Transverse colon (tissue), 4 donors: ENCODE results near the gene SLC15A4.

Experiments
- EP300 ChIP-seq: sonication (generic); formaldehyde crosslinking; IDR thresholded peaks from one replicate; pipeline ENCODE4 v1.6.1; 2017; ENCODE audit warnings: antibody characterized with exemption, low read depth
- POLR2A ChIP-seq: fragments of 450-650 bp; IDR thresholded peaks from one replicate; pipeline ENCODE4 v1.6.1; 2016; ENCODE audit warnings: antibody characterized with exemption, mild to moderate bottlenecking, moderate library complexity
- POLR2AphosphoS5 ChIP-seq, 3 donors: sonication (generic); formaldehyde crosslinking; IDR thresholded peaks; one replicate each; pipeline ENCODE4 v1.6.1; 2016; ENCODE audit warnings: antibody characterized with exemption in 3 of 3
- TF ChIP-seq, protein P1 (sequence below), 5 experiments: fragments of 200-600 bp in 3 of 5; fragments of 450-650 bp in 2 of 5; sonication (generic) in 3 of 5; IDR thresholded peaks; 1 replicate in 2 of 5; 2 replicates in 3 of 5; pipeline ENCODE4 v1.5.1; 2016 to 2017; ENCODE audit warnings: antibody characterized with exemption in 5 of 5, inconsistent platforms in 3 of 5, mild to moderate bottlenecking in 2 of 5, moderate library complexity in 1 of 5

DNA sequence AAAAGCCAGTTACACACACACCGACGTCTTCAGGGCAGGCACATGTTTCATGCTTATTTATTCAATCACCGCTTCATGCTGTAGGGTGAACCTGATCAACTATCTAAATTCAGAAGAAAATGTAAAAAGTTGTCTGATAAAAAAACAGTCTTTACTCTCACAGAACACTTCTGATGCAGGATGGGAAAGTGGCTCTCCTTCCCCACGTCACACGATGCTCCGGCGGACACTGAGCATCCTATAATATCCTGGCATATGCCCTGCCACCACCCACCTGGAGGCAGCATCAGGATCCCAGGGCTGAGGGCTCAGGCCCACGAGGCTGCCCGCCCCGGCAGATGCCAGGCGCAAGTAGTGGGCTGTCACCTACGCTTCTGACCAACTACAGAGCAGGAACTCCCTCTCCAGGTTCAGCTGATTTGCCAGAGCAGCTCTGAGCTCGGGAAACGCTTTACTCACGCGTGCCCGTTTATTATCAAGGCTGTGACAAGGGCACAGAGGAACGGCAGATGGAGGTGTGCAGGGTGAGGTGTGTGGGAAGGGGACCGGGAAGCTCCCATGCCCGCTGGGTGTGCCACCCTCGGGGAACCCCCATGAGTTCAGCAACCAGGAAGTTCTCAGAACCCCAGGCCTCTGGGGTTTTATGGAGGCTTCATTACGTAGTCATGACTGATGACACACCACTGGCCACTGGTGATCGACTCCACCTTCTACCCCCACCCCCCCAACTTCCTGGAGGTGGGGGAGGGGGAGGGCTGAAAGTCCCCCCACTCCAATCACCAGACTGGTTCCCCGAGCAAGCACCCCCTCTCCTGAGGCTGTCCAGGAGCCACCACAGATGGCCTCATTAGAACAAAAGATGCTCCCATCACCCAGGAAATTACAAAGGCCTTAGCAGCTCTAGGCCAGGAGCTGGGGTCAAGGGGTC is 32.1 kb downstream of the SLC15A4 start:
- TF ChIP-seq, protein P1, sequence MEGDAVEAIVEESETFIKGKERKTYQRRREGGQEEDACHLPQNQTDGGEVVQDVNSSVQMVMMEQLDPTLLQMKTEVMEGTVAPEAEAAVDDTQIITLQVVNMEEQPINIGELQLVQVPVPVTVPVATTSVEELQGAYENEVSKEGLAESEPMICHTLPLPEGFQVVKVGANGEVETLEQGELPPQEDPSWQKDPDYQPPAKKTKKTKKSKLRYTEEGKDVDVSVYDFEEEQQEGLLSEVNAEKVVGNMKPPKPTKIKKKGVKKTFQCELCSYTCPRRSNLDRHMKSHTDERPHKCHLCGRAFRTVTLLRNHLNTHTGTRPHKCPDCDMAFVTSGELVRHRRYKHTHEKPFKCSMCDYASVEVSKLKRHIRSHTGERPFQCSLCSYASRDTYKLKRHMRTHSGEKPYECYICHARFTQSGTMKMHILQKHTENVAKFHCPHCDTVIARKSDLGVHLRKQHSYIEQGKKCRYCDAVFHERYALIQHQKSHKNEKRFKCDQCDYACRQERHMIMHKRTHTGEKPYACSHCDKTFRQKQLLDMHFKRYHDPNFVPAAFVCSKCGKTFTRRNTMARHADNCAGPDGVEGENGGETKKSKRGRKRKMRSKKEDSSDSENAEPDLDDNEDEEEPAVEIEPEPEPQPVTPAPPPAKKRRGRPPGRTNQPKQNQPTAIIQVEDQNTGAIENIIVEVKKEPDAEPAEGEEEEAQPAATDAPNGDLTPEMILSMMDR (IDR thresholded peaks at IDR 0.05), result no peak
- no peak for TF ChIP-seq POLR2A
- no peak for TF ChIP-seq POLR2AphosphoS5 (IDR thresholded peaks at IDR 0.05)
- no peak for TF ChIP-seq EP300
